Left colon (tissue), 2 donors: ENCODE measurements around the gene HSD17B14. TPM values are rescaled to one million over a fixed set of nuclear protein-coding genes. Genes with fewer than 3 reads are reported as not detected.
"Not testable (repeated sequence)": the region's sequence is repeated elsewhere in the genome, so short reads cannot be mapped to it uniquely, and the experiment has no call there.

Source experiments
- ATAC-seq: fragments of 200-7000 bp; cut with Tn5 transposase; one replicate; pipeline ENCODE4 v1.9.1; 2020; ENCODE audit warnings: mild to moderate bottlenecking, moderate library complexity
- DNase-seq, 2 donors: peaks; one replicate each; pipeline ENCODE4 v3.0.0-alpha.2; 2020
- intact Hi-C, 2 donors: fragments of 100-400 bp; cut with DNase I in 1 of 2; cut with micrococcal nuclease in 1 of 2; formaldehyde crosslinking; loops; one replicate each; pipeline versions ENCODE4 v1.11.2 to v1.14.0; 2022; cut with DNase I, micrococcal nuclease
- total RNA-seq, 2 donors: library from RNA; stranded (reverse); fragmentation: NEBNext Ultra II Directional; extraction: Animal tissue kit (Norgen Biotek cat#: 25700); gene quantifications; one replicate each; pipeline ENCODE4 v1.2.1, GENCODE V29; 2021
- donor health status: DM: no; HTN: no; CAD: no.
- donor health status: DM: yes; HTN: yes; CAD: no.

Gene HSD17B14
- total RNA-seq, 2 donors from 2014 or later = 3.3 to 4.6 TPM

GRCh38 chr19:48870048-48870447, 33.8 kb upstream of the HSD17B14 start:
- DNase-seq (no peak), ATAC-seq (no peak)
- intact Hi-C loops = loop anchor here in 1 of 2 donors (10.0 kb wide), 1 partner anchor 95 kb away; the partner anchor contains the start of gene FTL

- DNase-seq (peak; percentile 41 to 60), ATAC-seq (no peak)
- intact Hi-C loops = no loop called here
Observed at GRCh38 chr19:48868114-48868886, 32.0 kb upstream of the HSD17B14 start, which contains the start of gene PLEKHA4. Gene PLEKHA4, minus strand, starts transcription at chr19:48868617. Its CDS starts 997 bp downstream, at chr19:48867620.

- ATAC-seq (no peak), DNase-seq (no peak)
- intact Hi-C loops = no loop called here
Observed at GRCh38 chr19:48867746-48868113, 31.4 kb upstream of the HSD17B14 start.

- intact Hi-C loops = no loop called here
- no peak for ATAC-seq
- DNase-seq = no peak
Observed at GRCh38 chr19:48867123-48867745, 30.9 kb upstream of the HSD17B14 start.

GRCh38 chr19:48866692-48867091, 30.4 kb upstream of the HSD17B14 start:
- DNase-seq (no peak), ATAC-seq (no peak)
- intact Hi-C loops = no loop called here

- DNase-seq (no peak), ATAC-seq (no peak)
- intact Hi-C loops = no loop called here
Observed at GRCh38 chr19:48862827-48863226, 26.5 kb upstream of the HSD17B14 start.

- intact Hi-C loops = no loop called here
- DNase-seq (no peak), ATAC-seq (no peak)
Observed at GRCh38 chr19:48861313-48861712, 25.0 kb upstream of the HSD17B14 start.

- no peak for DNase-seq
Observed at GRCh38 chr19:48859711-48860572, 23.7 kb upstream of the HSD17B14 start.

GRCh38 chr19:48858984-48859710, 22.9 kb upstream of the HSD17B14 start:
- peak; percentile 51 to 61 for DNase-seq
- peak; percentile 64 for ATAC-seq
- intact Hi-C loops = no loop called here

More at GRCh38 chr19:48859711-48860572, 23.7 kb upstream of the HSD17B14 start:
- ATAC-seq = peak; percentile 75
- intact Hi-C loops = no loop called here

- no peak for ATAC-seq
- DNase-seq = no peak
- intact Hi-C loops = no loop called here
Observed at GRCh38 chr19:48856921-48857320, 20.6 kb upstream of the HSD17B14 start.

- no peak for ATAC-seq
Observed at GRCh38 chr19:48854103-48854502, 17.8 kb upstream of the HSD17B14 start.

GRCh38 chr19:48853483-48853882, 17.2 kb upstream of the HSD17B14 start:
- intact Hi-C loops = no loop called here
- DNase-seq (no peak), ATAC-seq (no peak)

More at GRCh38 chr19:48854103-48854502, 17.8 kb upstream of the HSD17B14 start:
- intact Hi-C loops = no loop called here
- no peak for DNase-seq

GRCh38 chr19:48852292-48852691, 16.0 kb upstream of the HSD17B14 start:
- ATAC-seq (no peak), DNase-seq (no peak)
- intact Hi-C loops = no loop called here

GRCh38 chr19:48846659-48847058, 10.4 kb upstream of the HSD17B14 start:
- ATAC-seq, DNase-seq: not testable (repeated sequence)
- intact Hi-C loops = loop anchor here in 1 of 2 donors (10.0 kb wide), 1 partner anchor 192 kb away; no protein-coding TSS in a partner anchor

GRCh38 chr19:48845384-48845783, 9.1 kb upstream of the HSD17B14 start:
- DNase-seq = no peak
- intact Hi-C loops = loop anchor here in 1 of 2 donors (10.0 kb wide), 1 partner anchor 191 kb away; no protein-coding TSS in a partner anchor
- no peak for ATAC-seq

GRCh38 chr19:48844472-48844871, 8.2 kb upstream of the HSD17B14 start:
- no peak for DNase-seq
- peak; percentile 19 for ATAC-seq
- intact Hi-C loops = loop anchor here (5.0 to 10.0 kb wide), 2 partner anchors 57 to 190 kb away; no protein-coding TSS in a partner anchor

GRCh38 chr19:48842789-48843162, 6.5 kb upstream of the HSD17B14 start:
- peak in 1 of 2 donors; percentile 35 for DNase-seq
- peak; percentile 23 for ATAC-seq
- intact Hi-C loops = loop anchor here (2.0 to 10.0 kb wide), 3 partner anchors 55 to 188 kb away; no protein-coding TSS in a partner anchor

- intact Hi-C loops = loop anchor here (5.0 to 10.0 kb wide), 2 partner anchors 54 to 187 kb away; no protein-coding TSS in a partner anchor
- ATAC-seq = no peak
Observed at GRCh38 chr19:48841571-48841970, 5.3 kb upstream of the HSD17B14 start.

More at GRCh38 chr19:48841571-48841970, 5.3 kb upstream of the HSD17B14 start:
- no peak for DNase-seq
